Trophoblast cell (in vitro differentiated cells and primary cell): ENCODE measurements around the gene MON2.

ENCODE experiments used
- DNase-seq, 2 donors: peaks; one replicate each; pipeline ENCODE4 v3.0.0-alpha.2; 2016
- H2AFZ ChIP-seq: 2 replicates; pipeline ENCODE4 v1.6.1; 2013; ENCODE audit warnings: low read length, moderate library complexity, mild to moderate bottlenecking; ENCODE audit not compliant: insufficient read depth, poor library complexity
- H2AK5ac ChIP-seq: 2 replicates; pipeline ENCODE4 v1.6.1; 2013; ENCODE audit warnings: mild to moderate bottlenecking, low read length
- H2BK120ac ChIP-seq: 2 replicates; pipeline ENCODE4 v1.6.1; 2013; ENCODE audit warnings: low read length, mild to moderate bottlenecking, moderate library complexity; ENCODE audit not compliant: insufficient read depth, poor library complexity
- H2BK12ac ChIP-seq: 2 replicates; pipeline ENCODE4 v1.6.1; 2013; ENCODE audit warnings: mild to moderate bottlenecking, low read length, moderate library complexity
- H2BK5ac ChIP-seq: 2 replicates; pipeline ENCODE4 v1.6.1; 2013; ENCODE audit warnings: low read length, low read depth, moderate library complexity, mild to moderate bottlenecking; ENCODE audit not compliant: poor library complexity
- H3K14ac ChIP-seq: 2 replicates; pipeline ENCODE4 v1.6.1; 2013; ENCODE audit warnings: mild to moderate bottlenecking, low read length
- H3K18ac ChIP-seq: 2 replicates; pipeline ENCODE4 v1.6.1; 2013; ENCODE audit warnings: mild to moderate bottlenecking, low read length
- H3K23ac ChIP-seq: 2 replicates; pipeline ENCODE4 v1.6.1; 2013; ENCODE audit warnings: low read length
- H3K27ac ChIP-seq: 2 replicates; pipeline ENCODE4 v1.5.1; 2013; ENCODE audit warnings: low read depth, mild to moderate bottlenecking, inconsistent platforms, low read length, moderate library complexity
- H3K27me3 ChIP-seq: 2 replicates; pipeline ENCODE4 v1.6.1; 2013; ENCODE audit warnings: inconsistent platforms, mild to moderate bottlenecking, low read length, moderate library complexity; ENCODE audit not compliant: insufficient read depth
- H3K36me3 ChIP-seq, 2 experiments: 1 replicate in 1 of 2; 2 replicates in 1 of 2; pipeline ENCODE4 v1.6.1; 2013; ENCODE audit warnings: low read length in 2 of 2, mild to moderate bottlenecking in 2 of 2, moderate library complexity in 1 of 2; ENCODE audit not compliant: insufficient read depth in 2 of 2, control insufficient read depth in 1 of 2
- H3K4ac ChIP-seq: 2 replicates; pipeline ENCODE4 v1.6.1; 2013; ENCODE audit warnings: low read depth, mild to moderate bottlenecking, low read length, moderate library complexity
- H3K4me1 ChIP-seq, 2 experiments: 1 replicate in 1 of 2; 2 replicates in 1 of 2; pipeline ENCODE4 v1.6.1; 2013; ENCODE audit warnings: low read length in 2 of 2, mild to moderate bottlenecking in 2 of 2, moderate library complexity in 1 of 2; ENCODE audit not compliant: insufficient read depth in 2 of 2, control insufficient read depth in 1 of 2
- H3K4me2 ChIP-seq: 2 replicates; pipeline ENCODE4 v1.6.1; 2013; ENCODE audit warnings: inconsistent platforms, mild to moderate bottlenecking, low read length, moderate library complexity
- H3K4me3 ChIP-seq: 2 replicates; pipeline ENCODE4 v1.5.1; 2013; ENCODE audit warnings: mild to moderate bottlenecking, low read depth, low read length, inconsistent platforms
- H3K79me1 ChIP-seq: one replicate; pipeline ENCODE4 v1.6.1; 2013; ENCODE audit warnings: low read length
- H3K79me2 ChIP-seq: 2 replicates; pipeline ENCODE4 v1.6.1; 2013; ENCODE audit warnings: low read length, mild to moderate bottlenecking; ENCODE audit not compliant: control insufficient read depth, insufficient read depth, poor library complexity
- H3K9ac ChIP-seq: 2 replicates; pipeline ENCODE4 v1.6.1; 2013; ENCODE audit warnings: mild to moderate bottlenecking, low read length
- H3K9me3 ChIP-seq: 2 replicates; pipeline ENCODE4 v1.6.1; 2013; ENCODE audit warnings: low read depth, mild to moderate bottlenecking, control low read depth, inconsistent platforms, low read length; ENCODE audit not compliant: insufficient read depth
- H4K12ac ChIP-seq: 2 replicates; pipeline ENCODE4 v1.6.1; 2013; ENCODE audit warnings: low read depth, mild to moderate bottlenecking, low read length, moderate library complexity
- H4K8ac ChIP-seq: 2 replicates; pipeline ENCODE4 v1.6.1; 2013; ENCODE audit warnings: low read depth, mild to moderate bottlenecking, low read length, moderate library complexity
- H4K91ac ChIP-seq: one replicate; pipeline ENCODE4 v1.6.1; 2013; ENCODE audit warnings: low read depth, mild to moderate bottlenecking, low read length, moderate library complexity
- WGBS: extraction: QIAGEN DNeasy Blood & Tissue Kit; methylation state at CpG from one replicate; pipeline ENCODE4 v1.1.7; 2013; ENCODE audit warnings: missing lambda C conversion rate; ENCODE audit not compliant: insufficient read length, insufficient coverage; ENCODE audit errors: extremely low coverage; 5-methylcytosine and 5-hydroxymethylcytosine counted together

The MON2 gene

GRCh38 chr12:62525271-62525670 lies 58.6 kb downstream of the MON2 start:
- H3K4me3 ChIP-seq: no peak overlapping the region
- H3K27me3 ChIP-seq: no peaks in the 10 kb centered on the region
- no peaks in the 10 kb centered on the region for H3K9me3 ChIP-seq
- no peaks in the 10 kb centered on the region for H3K79me1 ChIP-seq
- H2BK5ac ChIP-seq: no peak overlapping the region
- H3K36me3 ChIP-seq: no peaks in the 10 kb centered on the region
- no peak overlapping the region for H3K4ac ChIP-seq
- no peaks in the 10 kb centered on the region for H3K79me2 ChIP-seq
- no peak for DNase-seq
- no peak overlapping the region for H4K12ac ChIP-seq
- H3K4me1 ChIP-seq: no peaks in the 10 kb centered on the region
- no peak overlapping the region for H3K18ac ChIP-seq
- no peak overlapping the region for H3K14ac ChIP-seq
- no peak overlapping the region for H3K9ac ChIP-seq
- no peak overlapping the region for H2AFZ ChIP-seq
- H2AK5ac ChIP-seq: no peak overlapping the region
- no peak overlapping the region for H4K8ac ChIP-seq
- no peak overlapping the region for H2BK120ac ChIP-seq
- no peak overlapping the region for H2BK12ac ChIP-seq
- H3K27ac ChIP-seq: no peak overlapping the region
- no peak overlapping the region for H4K91ac ChIP-seq
- H3K4me2 ChIP-seq: no peak overlapping the region
- no peak overlapping the region for H3K23ac ChIP-seq

GRCh38 chr12:62530596-62530995 lies 64.0 kb downstream of the MON2 start:
- no peak overlapping the region for H2BK5ac ChIP-seq
- H4K8ac ChIP-seq: no peak overlapping the region
- no peak overlapping the region for H3K4me2 ChIP-seq
- H2BK120ac ChIP-seq: no peak overlapping the region
- H3K14ac ChIP-seq: no peak overlapping the region
- no peak overlapping the region for H2BK12ac ChIP-seq
- H3K9ac ChIP-seq: no peak overlapping the region
- H2AFZ ChIP-seq: no peak overlapping the region
- WGBS: no CpG with 5 or more reads among the region's 1 CpG
- H3K36me3 ChIP-seq: peaks cover 3 to 5% of the 10 kb centered on the region in 2 experiments
- DNase-seq: peak in 1 of 2 donors; percentile 7
- no peaks in the 10 kb centered on the region for H3K27me3 ChIP-seq
- no peak overlapping the region for H3K27ac ChIP-seq
- H3K79me1 ChIP-seq: no peaks in the 10 kb centered on the region
- H3K4ac ChIP-seq: no peak overlapping the region
- H3K4me1 ChIP-seq: no peaks in the 10 kb centered on the region
- no peak overlapping the region for H2AK5ac ChIP-seq
- no peak overlapping the region for H3K23ac ChIP-seq
- no peak overlapping the region for H3K18ac ChIP-seq
- H3K79me2 ChIP-seq: no peaks in the 10 kb centered on the region
- H4K91ac ChIP-seq: no peak overlapping the region
- no peaks in the 10 kb centered on the region for H3K9me3 ChIP-seq
- no peak overlapping the region for H3K4me3 ChIP-seq
- H4K12ac ChIP-seq: no peak overlapping the region

DNA sequence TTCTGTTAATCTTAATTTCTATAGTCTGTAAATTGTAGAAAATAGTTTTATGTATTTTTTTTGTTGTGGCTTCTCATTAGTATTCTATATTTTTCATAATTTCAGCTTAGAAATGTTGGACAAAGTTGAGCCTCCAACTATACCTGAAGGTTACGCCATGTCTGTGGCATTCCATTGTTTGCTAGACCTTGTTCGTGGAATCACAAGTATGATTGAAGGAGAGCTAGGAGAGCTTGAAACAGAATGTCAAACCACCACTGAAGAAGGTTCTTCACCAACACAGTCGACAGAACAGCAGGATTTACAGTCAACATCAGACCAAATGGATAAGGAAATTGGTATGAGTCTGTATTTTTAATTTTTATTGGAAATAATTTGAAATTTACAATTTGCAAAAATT lies 65.7 kb downstream of the MON2 start:
- no peaks in the 10 kb centered on the region for H3K27me3 ChIP-seq
- H3K4me1 ChIP-seq: no peaks in the 10 kb centered on the region
- H4K12ac ChIP-seq: no peak overlapping the region
- H3K4me2 ChIP-seq: no peak overlapping the region
- H3K27ac ChIP-seq: no peak overlapping the region
- no peak overlapping the region for H4K8ac ChIP-seq
- H3K18ac ChIP-seq: no peak overlapping the region
- H2BK5ac ChIP-seq: no peak overlapping the region
- H4K91ac ChIP-seq: no peak overlapping the region
- no peak overlapping the region for H3K4ac ChIP-seq
- no peak overlapping the region for H3K4me3 ChIP-seq
- H2AFZ ChIP-seq: no peak overlapping the region
- WGBS: no CpG with 5 or more reads among the region's 3 CpGs
- no peaks in the 10 kb centered on the region for H3K9me3 ChIP-seq
- peak in 1 of 2 donors; percentile 52 for DNase-seq
- H3K9ac ChIP-seq: no peak overlapping the region
- H3K79me2 ChIP-seq: no peaks in the 10 kb centered on the region
- H2BK12ac ChIP-seq: no peak overlapping the region
- no peak overlapping the region for H2AK5ac ChIP-seq
- H3K79me1 ChIP-seq: no peaks in the 10 kb centered on the region
- H2BK120ac ChIP-seq: no peak overlapping the region
- no peak overlapping the region for H3K14ac ChIP-seq
- H3K23ac ChIP-seq: no peak overlapping the region
- H3K36me3 ChIP-seq: peaks cover 5 to 6% of the 10 kb centered on the region in 2 experiments

DNA sequence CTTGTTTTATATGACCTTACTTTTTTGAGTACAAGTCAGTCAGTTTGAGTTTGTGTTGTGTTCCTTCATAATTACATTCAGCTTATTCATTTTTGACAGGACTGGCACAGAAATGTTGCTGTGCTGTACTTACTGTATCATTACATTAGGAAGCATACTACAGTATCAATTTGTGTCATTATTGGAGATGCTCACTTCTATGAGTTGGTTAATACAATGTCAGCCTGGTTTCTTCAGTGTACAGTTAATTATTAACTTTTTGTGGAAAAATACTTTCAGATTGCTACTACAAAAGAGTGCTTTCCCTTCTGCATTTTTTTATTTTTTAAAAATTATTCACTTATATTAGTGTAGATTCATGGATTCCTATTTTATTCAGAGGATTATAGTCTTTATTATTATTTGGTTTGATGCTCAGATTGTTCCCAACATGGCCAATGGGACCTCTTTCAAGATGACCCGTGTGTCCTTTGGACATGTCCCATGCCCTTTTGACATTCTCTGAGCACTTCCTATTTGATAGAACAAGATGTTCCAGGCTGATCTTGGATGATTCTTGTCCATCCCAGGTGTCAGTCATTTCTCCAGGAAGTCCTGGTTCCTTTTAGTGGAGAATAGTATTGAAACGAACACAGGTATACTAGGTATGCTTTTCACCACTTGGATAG lies 66.6 kb downstream of the MON2 start:
- no peak overlapping the region for H3K4me2 ChIP-seq
- H2AK5ac ChIP-seq: no peak overlapping the region
- no peak overlapping the region for H4K8ac ChIP-seq
- H3K9ac ChIP-seq: no peak overlapping the region
- no peak overlapping the region for H3K23ac ChIP-seq
- no peaks in the 10 kb centered on the region for H3K9me3 ChIP-seq
- H3K36me3 ChIP-seq: peaks cover 5 to 6% of the 10 kb centered on the region in 2 experiments
- no peak overlapping the region for H3K27ac ChIP-seq
- H2AFZ ChIP-seq: no peak overlapping the region
- H3K4ac ChIP-seq: no peak overlapping the region
- H3K79me1 ChIP-seq: no peaks in the 10 kb centered on the region
- no peak overlapping the region for H4K12ac ChIP-seq
- H3K18ac ChIP-seq: no peak overlapping the region
- no peak overlapping the region for H3K14ac ChIP-seq
- H3K4me1 ChIP-seq: no peaks in the 10 kb centered on the region
- no CpG with 5 or more reads among the region's 2 CpGs for WGBS
- H3K27me3 ChIP-seq: no peaks in the 10 kb centered on the region
- no peak overlapping the region for H2BK12ac ChIP-seq
- DNase-seq: no peak
- no peak overlapping the region for H3K4me3 ChIP-seq
- no peak overlapping the region for H4K91ac ChIP-seq
- no peak overlapping the region for H2BK120ac ChIP-seq
- no peaks in the 10 kb centered on the region for H3K79me2 ChIP-seq
- no peak overlapping the region for H2BK5ac ChIP-seq
